GM23248 (cell line): Measurements from ENCODE around the gene RAB6C. TPM values are rescaled to one million over a fixed set of nuclear protein-coding genes. Genes with fewer than 3 reads are reported as not detected.
A peak's percentile ranks its signal among the peaks of the same experiment; 100 is the strongest.
"Not testable (repeated sequence)": the region's sequence is repeated elsewhere in the genome, so short reads cannot be mapped to it uniquely, and the experiment has no call there.

Source experiments
- DNase-seq: peaks from one replicate; pipeline ENCODE4 v3.0.0-alpha.2; 2015
- H2AFZ ChIP-seq: fragments of 200-600 bp; sonication (generic); 2 replicates; pipeline ENCODE4 v1.6.1; 2016; ENCODE audit warnings: antibody characterized with exemption
- H3F3A ChIP-seq: fragments of 200-600 bp; sonication (generic); 2 replicates; pipeline ENCODE4 v1.6.1; 2016; ENCODE audit warnings: mild to moderate bottlenecking, antibody characterized with exemption, mixed run types; ENCODE audit not compliant: insufficient read depth
- H3K27ac ChIP-seq: fragments of 200-600 bp; sonication (generic); 2 replicates; pipeline ENCODE4 v1.5.1; 2016; ENCODE audit warnings: mild to moderate bottlenecking
- H3K27me3 ChIP-seq: fragments of 200-600 bp; sonication (generic); replicated peaks from 2 replicates; pipeline ENCODE4 v1.6.1; 2016; ENCODE audit warnings: mild to moderate bottlenecking; ENCODE audit not compliant: insufficient read depth
- H3K36me3 ChIP-seq: fragments of 200-600 bp; sonication (generic); 2 replicates; pipeline ENCODE4 v1.6.1; 2016; ENCODE audit warnings: low read depth, mild to moderate bottlenecking
- H3K4me1 ChIP-seq: fragments of 200-600 bp; sonication (generic); 2 replicates; pipeline ENCODE4 v1.6.1; 2016; ENCODE audit warnings: mild to moderate bottlenecking; ENCODE audit not compliant: insufficient read depth
- H3K4me2 ChIP-seq: fragments of 200-600 bp; sonication (generic); one replicate; pipeline ENCODE4 v1.6.1; 2016; ENCODE audit warnings: mild to moderate bottlenecking; ENCODE audit not compliant: unreplicated experiment
- H3K4me3 ChIP-seq: fragments of 200-600 bp; sonication (generic); 2 replicates; pipeline ENCODE4 v1.5.1; 2016; ENCODE audit warnings: mild to moderate bottlenecking
- H3K79me2 ChIP-seq: fragments of 200-600 bp; sonication (generic); 2 replicates; pipeline ENCODE4 v1.6.1; 2016; ENCODE audit warnings: mild to moderate bottlenecking; ENCODE audit not compliant: insufficient read depth
- H3K9ac ChIP-seq: fragments of 200-600 bp; sonication (generic); 2 replicates; pipeline ENCODE4 v1.6.1; 2016; ENCODE audit warnings: mild to moderate bottlenecking
- H3K9me2 ChIP-seq: fragments of 200-600 bp; sonication (generic); 2 replicates; pipeline ENCODE4 v1.6.1; 2016; ENCODE audit warnings: mixed run types, mild to moderate bottlenecking, moderate library complexity; ENCODE audit not compliant: insufficient read depth
- H3K9me3 ChIP-seq: fragments of 200-600 bp; sonication (generic); one replicate; pipeline ENCODE4 v1.6.1; 2017; ENCODE audit warnings: low read depth
- H4K20me1 ChIP-seq: fragments of 200-600 bp; sonication (generic); 2 replicates; pipeline ENCODE4 v1.6.0; 2016; ENCODE audit not compliant: insufficient read depth
- EZH2 ChIP-seq: fragments of 200-600 bp; sonication (generic); IDR thresholded peaks from 2 replicates; pipeline ENCODE4 v1.6.1; 2018; ENCODE audit warnings: antibody characterized with exemption, mild to moderate bottlenecking; ENCODE audit not compliant: insufficient read depth, poor library complexity, severe bottlenecking
- EZH2phosphoT487 ChIP-seq: fragments of 200-600 bp; sonication (generic); IDR thresholded peaks from 2 replicates; pipeline ENCODE4 v1.6.1; 2018; ENCODE audit warnings: antibody characterized with exemption, moderate library complexity, mild to moderate bottlenecking, low read depth; ENCODE audit not compliant: insufficient read depth
- WGBS, 2 experiments: methylation state at CpG; one replicate each; pipeline ENCODE4 v1.1.6; 2015 to 2017; ENCODE audit warnings: low lambda C conversion rate in 2 of 2, low coverage in 1 of 2; ENCODE audit errors: missing lambda C conversion rate in 2 of 2; 5-methylcytosine and 5-hydroxymethylcytosine counted together
- in situ Hi-C: fragments of 300-500 bp; cut with MboI; formaldehyde crosslinking; loops from 2 replicates; pipeline ENCODE4 v1.15.0; 2020
- polyA plus RNA-seq: library from polyadenylated mRNA; unstranded; fragments of >200 nt; fragmentation: Nextera tagmentation; extraction: Ambion mirVana; gene quantifications from 2 replicates; pipeline ENCODE4 v1.2.1, GENCODE V29; 2016
- total RNA-seq: library from RNA; depleted of rRNA; stranded (reverse); fragments of >200 nt; shearing (Covaris generic); gene quantifications from 2 replicates; pipeline ENCODE4 v1.2.3, GENCODE V29; 2014; rRNA removed

Gene RAB6C
- total RNA-seq (not detected in 2 replicates), polyA plus RNA-seq (not detected in 2 replicates)

- H3K9me2 ChIP-seq, H3K4me1 ChIP-seq, H3F3A ChIP-seq, in situ Hi-C loops, H3K27ac ChIP-seq, H3K9me3 ChIP-seq, H3K36me3 ChIP-seq, H4K20me1 ChIP-seq, H3K4me2 ChIP-seq, H3K79me2 ChIP-seq, H3K9ac ChIP-seq: not testable (repeated sequence)
- 8 to 11% methylated on average over 42 to 53 of the region's 54 CpGs for WGBS, 2 experiments
- Histone ChIP-seq H2AFZ (0 out of 2 replicates have a peak within 1 kb of the TSS, but pooled peaks have one; percentile 58), H3K27me3 (peaks cover 13% of the 10 kb centered on the region; the same call in 1 of the 2 replicates), H3K4me3 (peak within 1 kb of the TSS; percentile 55)
- DNase-seq = peak; percentile 14
Observed at GRCh38 chr2:129979629-129980155, at the start of gene RAB6C. Gene RAB6C (plus strand): TSS chr2:129979666. CDS start chr2:129980116, 450 bp downstream.

- H3K4me1 ChIP-seq = peaks cover 4% of the 10 kb centered on the region
- no peaks in the 10 kb centered on the region for H3K9me3 ChIP-seq
- no peaks in the 10 kb centered on the region for H3K36me3 ChIP-seq
- no peak overlapping the region for H3K4me2 ChIP-seq
- no peaks in the 10 kb centered on the region for H4K20me1 ChIP-seq
- DNase-seq = no peak
- no peaks in the 10 kb centered on the region for H3K9me2 ChIP-seq
- in situ Hi-C loops = loop anchor here (10.0 kb wide), 1 partner anchor 404 kb away; no protein-coding TSS in a partner anchor
- no peak overlapping the region for H3K9ac ChIP-seq
- H3K27me3 ChIP-seq = no peaks in the 10 kb centered on the region; the same call in none of the 2 replicates
- 0 out of 2 replicates have a peak, but pooled peaks cover 6% of the 10 kb centered on the region for H3F3A ChIP-seq
- no peak overlapping the region for H2AFZ ChIP-seq
- no peak overlapping the region for H3K27ac ChIP-seq
- no peak for TF ChIP-seq EZH2
- no peak for TF ChIP-seq EZH2phosphoT487
- H3K4me3 ChIP-seq = no peak overlapping the region
- no peaks in the 10 kb centered on the region for H3K79me2 ChIP-seq
- 57 to 60% methylated on average over 5 to 6 of the region's 6 CpGs for WGBS, 2 experiments
Observed at GRCh38 chr2:129930451-129930850, 49.0 kb upstream of the RAB6C start.

GRCh38 chr2:129933387-129933786 lies 46.1 kb upstream of the RAB6C start:
- not testable (repeated sequence) for H3K79me2 ChIP-seq, H3K4me1 ChIP-seq, H3K9me3 ChIP-seq, H3K27ac ChIP-seq, H2AFZ ChIP-seq, H3K27me3 ChIP-seq, DNase-seq, H3K4me3 ChIP-seq, H3K9me2 ChIP-seq, H3K4me2 ChIP-seq, H3K9ac ChIP-seq, H3K36me3 ChIP-seq, H4K20me1 ChIP-seq, H3F3A ChIP-seq
- 26 to 35% methylated on average over 4 to 8 of the region's 8 CpGs for WGBS, 2 experiments
- in situ Hi-C loops = loop anchor here (10.0 kb wide), 1 partner anchor 401 kb away; no protein-coding TSS in a partner anchor

- no peak for TF ChIP-seq EZH2
- TF ChIP-seq EZH2phosphoT487 = no peak
Observed at GRCh38 chr2:129934044-129934822, 45.2 kb upstream of the RAB6C start.

More at GRCh38 chr2:129934044-129934822, 45.2 kb upstream of the RAB6C start:
- no peaks in the 10 kb centered on the region for H3K79me2 ChIP-seq
- no peak overlapping the region for H3K4me2 ChIP-seq
- no peaks in the 10 kb centered on the region for H3K9me2 ChIP-seq
- H3K4me3 ChIP-seq = peak overlapping the region; percentile 54; the same call in 1 of the 2 replicates
- no peaks in the 10 kb centered on the region for H3K36me3 ChIP-seq
- 40 to 50% methylated on average over 23 to 41 of the region's 41 CpGs for WGBS, 2 experiments
- no peaks in the 10 kb centered on the region for H4K20me1 ChIP-seq
- H3K9ac ChIP-seq = no peak overlapping the region
- H3F3A ChIP-seq = 0 out of 2 replicates have a peak, but pooled peaks cover 7% of the 10 kb centered on the region
- H3K27me3 ChIP-seq = no peaks in the 10 kb centered on the region; the same call in 1 of the 2 replicates
- in situ Hi-C loops = loop anchor here (10.0 kb wide), 1 partner anchor 401 kb away; no protein-coding TSS in a partner anchor
- H3K9me3 ChIP-seq = no peaks in the 10 kb centered on the region
- peaks cover 4% of the 10 kb centered on the region for H3K4me1 ChIP-seq
- DNase-seq = peak; percentile 45
- H2AFZ ChIP-seq = no peak overlapping the region
- no peak overlapping the region for H3K27ac ChIP-seq
